ENCODE measurements around the gene TRIM44. TPM values are rescaled to one million over a fixed set of nuclear protein-coding genes. Genes with fewer than 3 reads are reported as not detected.

TRIM44 gene
- total RNA-seq, 1 donor from 2014 or later, result 9.7 TPM

GRCh38 chr11:35725885-35726284 lies 63.3 kb downstream of the TRIM44 start:
- peaks cover 1% of the 10 kb centered on the region for H3K36me3 ChIP-seq (ENCODE audit: control insufficient read depth, insufficient read depth, low read length)
- no peak overlapping the region for H3K4me3 ChIP-seq (ENCODE audit: low read depth, low read length)
- H3K27me3 ChIP-seq (ENCODE audit: control insufficient read depth, insufficient read depth, low read length), result no peaks in the 10 kb centered on the region
- DNase-seq (ENCODE audit: low read depth) (peak; percentile 81), FAIRE-seq (no peak)
- TF ChIP-seq, protein P1, sequence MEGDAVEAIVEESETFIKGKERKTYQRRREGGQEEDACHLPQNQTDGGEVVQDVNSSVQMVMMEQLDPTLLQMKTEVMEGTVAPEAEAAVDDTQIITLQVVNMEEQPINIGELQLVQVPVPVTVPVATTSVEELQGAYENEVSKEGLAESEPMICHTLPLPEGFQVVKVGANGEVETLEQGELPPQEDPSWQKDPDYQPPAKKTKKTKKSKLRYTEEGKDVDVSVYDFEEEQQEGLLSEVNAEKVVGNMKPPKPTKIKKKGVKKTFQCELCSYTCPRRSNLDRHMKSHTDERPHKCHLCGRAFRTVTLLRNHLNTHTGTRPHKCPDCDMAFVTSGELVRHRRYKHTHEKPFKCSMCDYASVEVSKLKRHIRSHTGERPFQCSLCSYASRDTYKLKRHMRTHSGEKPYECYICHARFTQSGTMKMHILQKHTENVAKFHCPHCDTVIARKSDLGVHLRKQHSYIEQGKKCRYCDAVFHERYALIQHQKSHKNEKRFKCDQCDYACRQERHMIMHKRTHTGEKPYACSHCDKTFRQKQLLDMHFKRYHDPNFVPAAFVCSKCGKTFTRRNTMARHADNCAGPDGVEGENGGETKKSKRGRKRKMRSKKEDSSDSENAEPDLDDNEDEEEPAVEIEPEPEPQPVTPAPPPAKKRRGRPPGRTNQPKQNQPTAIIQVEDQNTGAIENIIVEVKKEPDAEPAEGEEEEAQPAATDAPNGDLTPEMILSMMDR (IDR thresholded peaks at IDR 0.05; ENCODE audit: insufficient read depth, low read length, severe bottlenecking), result no peak

DNA sequence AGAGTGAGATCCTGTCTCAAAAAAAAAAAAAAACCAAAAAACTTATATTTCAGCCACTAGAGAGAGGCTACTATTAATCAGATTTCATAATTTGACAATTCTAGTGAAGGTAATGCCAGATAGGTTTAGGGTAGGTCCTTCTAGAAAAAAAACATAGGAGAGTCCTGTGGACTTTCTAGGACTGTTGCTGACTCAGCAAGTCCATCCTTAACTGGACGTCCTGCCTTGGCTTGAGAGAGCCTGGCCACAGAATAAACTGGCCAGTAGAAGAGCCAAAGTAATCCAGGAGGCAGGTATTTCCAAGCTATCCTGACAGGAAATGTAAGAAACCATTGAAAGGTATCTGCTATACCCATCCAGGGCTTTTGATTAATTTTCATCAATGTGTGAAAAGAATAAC lies 64.6 kb downstream of the TRIM44 start:
- FAIRE-seq (no peak), DNase-seq (ENCODE audit: low read depth) (no peak)
- Histone ChIP-seq H3K27me3 (ENCODE audit: control insufficient read depth, insufficient read depth, low read length) (no peaks in the 10 kb centered on the region), H3K36me3 (ENCODE audit: control insufficient read depth, insufficient read depth, low read length) (peaks cover 1% of the 10 kb centered on the region), H3K4me3 (ENCODE audit: low read depth, low read length) (no peak overlapping the region)
- TF ChIP-seq, protein P1 (IDR thresholded peaks at IDR 0.05; ENCODE audit: insufficient read depth, low read length, severe bottlenecking), result no peak

GRCh38 chr11:35730254-35730653 lies 67.7 kb downstream of the TRIM44 start:
- DNase-seq (ENCODE audit: low read depth) (no peak), FAIRE-seq (no peak)
- no peaks in the 10 kb centered on the region for H3K27me3 ChIP-seq (ENCODE audit: control insufficient read depth, insufficient read depth, low read length)
- TF ChIP-seq, protein P1 (IDR thresholded peaks at IDR 0.05; ENCODE audit: insufficient read depth, low read length, severe bottlenecking), result no peak
- peaks cover 1% of the 10 kb centered on the region for H3K36me3 ChIP-seq (ENCODE audit: control insufficient read depth, insufficient read depth, low read length)
- H3K4me3 ChIP-seq (ENCODE audit: low read depth, low read length), result no peak overlapping the region

- H3K27me3 ChIP-seq (ENCODE audit: control insufficient read depth, insufficient read depth, low read length), result no peaks in the 10 kb centered on the region
- DNase-seq (ENCODE audit: low read depth) (no peak), FAIRE-seq (no peak)
- no peaks in the 10 kb centered on the region for H3K36me3 ChIP-seq (ENCODE audit: control insufficient read depth, insufficient read depth, low read length)
- H3K4me3 ChIP-seq (ENCODE audit: low read depth, low read length), result no peak overlapping the region
- TF ChIP-seq, protein P1 (IDR thresholded peaks at IDR 0.05; ENCODE audit: insufficient read depth, low read length, severe bottlenecking), result no peak
These were observed 72.3 kb downstream of the TRIM44 start for GRCh38 chr11:35734669-35735410.

GRCh38 chr11:35735411-35735810 lies 72.8 kb downstream of the TRIM44 start:
- TF ChIP-seq, protein P1 (IDR thresholded peaks at IDR 0.05; ENCODE audit: insufficient read depth, low read length, severe bottlenecking), result no peak
- DNase-seq (ENCODE audit: low read depth) (no peak), FAIRE-seq (no peak)
- H3K27me3 ChIP-seq (ENCODE audit: control insufficient read depth, insufficient read depth, low read length), result no peaks in the 10 kb centered on the region
- H3K36me3 ChIP-seq (ENCODE audit: control insufficient read depth, insufficient read depth, low read length), result no peaks in the 10 kb centered on the region
- H3K4me3 ChIP-seq (ENCODE audit: low read depth, low read length), result no peak overlapping the region

- no peaks in the 10 kb centered on the region for H3K27me3 ChIP-seq (ENCODE audit: control insufficient read depth, insufficient read depth, low read length)
- TF ChIP-seq, protein P1 (IDR thresholded peaks at IDR 0.05; ENCODE audit: insufficient read depth, low read length, severe bottlenecking), result no peak
- no peaks in the 10 kb centered on the region for H3K36me3 ChIP-seq (ENCODE audit: control insufficient read depth, insufficient read depth, low read length)
- no peak for FAIRE-seq
- H3K4me3 ChIP-seq (ENCODE audit: low read depth, low read length), result no peak overlapping the region
- DNase-seq (ENCODE audit: low read depth), result no peak
These were observed 73.3 kb downstream of the TRIM44 start for GRCh38 chr11:35735903-35736302.
